HG02642 (cell line): ENCODE measurements around the gene SHANK2.

ENCODE experiments used
- ATAC-seq: cut with Tn5 transposase; IDR thresholded peaks from one replicate; pipeline ENCODE4 v1.9.1; 2021; ENCODE audit warnings: mild to moderate bottlenecking; ENCODE audit not compliant: unreplicated experiment, poor library complexity

SHANK2 gene

GRCh38 chr11:71252269-71252769 is at the start of gene SHANK2:
Gene SHANK2 (minus strand): TSS chr11:71252577. CDS start chr11:71147326, 105,251 bp downstream.
- no peak for ATAC-seq

DNA sequence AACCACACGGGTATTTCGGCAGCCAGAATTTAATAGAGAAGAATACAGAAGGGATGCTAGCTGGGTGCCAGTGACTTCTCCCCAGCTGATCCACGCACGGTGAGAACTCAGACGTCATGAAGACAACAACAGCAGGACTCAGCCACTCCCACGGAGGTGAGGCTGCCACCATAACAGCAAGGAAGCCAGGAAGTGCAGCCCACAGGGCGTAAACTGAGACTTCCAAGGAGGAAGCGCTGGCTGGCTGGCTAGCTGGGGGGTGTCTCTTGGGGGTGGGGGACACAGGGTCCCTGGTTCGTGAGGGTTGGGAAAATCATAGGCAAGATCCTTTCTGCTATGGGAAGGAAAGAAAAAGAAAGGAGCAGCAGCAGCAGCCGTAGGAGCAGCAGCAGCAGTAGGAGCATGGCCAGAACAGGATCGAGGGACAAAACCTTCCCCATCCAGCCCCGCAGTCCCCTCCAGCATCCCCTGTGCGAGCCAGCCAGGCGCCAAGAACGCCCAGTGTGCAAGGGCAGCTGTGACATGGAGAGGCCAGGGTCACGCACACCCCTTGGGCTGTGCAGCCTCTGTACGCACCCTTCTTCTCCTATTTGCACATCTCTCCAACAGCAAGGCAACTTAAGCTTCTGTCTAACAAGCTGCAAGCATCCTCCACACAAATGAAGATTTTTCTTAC is 49.6 kb upstream of the SHANK2 start:
- no peak for ATAC-seq

GRCh38 chr11:71301046-71301857 is 48.9 kb upstream of the SHANK2 start:
- no peak for ATAC-seq

DNA sequence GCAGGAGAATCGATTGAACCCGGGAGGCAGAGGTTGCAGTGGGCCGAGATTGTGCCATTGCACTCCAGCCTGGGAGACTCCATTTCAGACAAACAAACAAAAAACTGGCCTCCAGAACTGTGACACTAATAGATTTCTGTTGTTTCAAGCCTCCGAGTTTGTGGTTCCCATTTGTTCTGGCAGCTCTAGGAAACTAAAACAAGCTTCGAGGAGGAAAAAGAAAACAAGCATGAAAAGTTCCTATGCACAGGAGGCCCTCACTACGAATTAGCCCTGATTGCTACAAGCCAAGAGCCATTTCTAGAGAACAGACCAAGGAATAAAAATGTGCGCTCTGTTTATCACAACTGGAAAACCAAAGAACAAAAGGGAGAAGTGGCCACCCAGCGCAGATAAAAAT is 47.8 kb upstream of the SHANK2 start:
- no peak for ATAC-seq

DNA sequence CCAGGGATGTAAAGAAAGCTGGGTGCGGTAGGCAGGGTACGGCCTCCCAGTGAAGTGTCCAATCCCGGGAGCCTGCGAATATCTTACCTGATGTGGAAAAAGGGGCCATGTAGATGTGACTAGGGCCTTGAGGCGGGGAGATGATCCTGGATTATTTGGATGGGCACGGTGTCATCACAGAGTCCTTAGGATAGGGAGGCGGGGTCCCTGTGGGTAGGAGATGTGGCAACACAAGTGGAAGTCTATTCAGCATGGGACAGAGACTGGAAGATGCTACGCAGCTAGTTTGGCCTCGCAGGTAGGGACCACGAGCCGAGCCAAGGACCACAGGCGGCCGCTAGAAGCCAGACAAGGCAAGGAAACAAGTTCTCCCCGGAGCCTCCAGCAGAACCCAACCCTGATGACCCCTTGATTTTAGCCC is 46.4 kb upstream of the SHANK2 start:
- no peak for ATAC-seq

DNA sequence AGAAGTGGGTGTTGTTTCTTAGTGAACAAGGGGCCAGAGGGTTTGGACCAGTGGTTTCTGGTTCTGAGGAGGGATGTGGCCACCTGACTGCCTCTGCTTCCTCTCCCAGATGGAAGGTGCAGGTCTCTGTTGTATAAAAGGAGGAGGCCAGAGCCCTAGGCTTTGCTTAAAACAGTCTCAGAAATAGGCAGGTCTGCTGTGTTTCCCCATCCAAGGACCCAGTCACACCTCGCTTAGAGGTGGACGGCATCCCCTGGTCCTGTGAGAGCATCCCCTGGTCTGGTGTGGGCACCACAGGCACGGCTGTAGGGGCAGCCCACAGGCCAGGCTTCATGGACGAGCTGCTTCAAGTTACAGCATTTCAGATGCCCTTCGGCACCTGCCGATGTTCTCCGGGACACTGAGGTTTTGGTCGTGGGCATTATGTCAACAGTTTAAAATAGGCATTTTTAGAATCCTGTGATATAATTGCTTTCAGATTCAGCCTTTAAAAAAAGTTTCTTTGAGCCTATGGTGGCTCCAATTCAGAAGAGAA is 45.7 kb upstream of the SHANK2 start:
- no peak for ATAC-seq

DNA sequence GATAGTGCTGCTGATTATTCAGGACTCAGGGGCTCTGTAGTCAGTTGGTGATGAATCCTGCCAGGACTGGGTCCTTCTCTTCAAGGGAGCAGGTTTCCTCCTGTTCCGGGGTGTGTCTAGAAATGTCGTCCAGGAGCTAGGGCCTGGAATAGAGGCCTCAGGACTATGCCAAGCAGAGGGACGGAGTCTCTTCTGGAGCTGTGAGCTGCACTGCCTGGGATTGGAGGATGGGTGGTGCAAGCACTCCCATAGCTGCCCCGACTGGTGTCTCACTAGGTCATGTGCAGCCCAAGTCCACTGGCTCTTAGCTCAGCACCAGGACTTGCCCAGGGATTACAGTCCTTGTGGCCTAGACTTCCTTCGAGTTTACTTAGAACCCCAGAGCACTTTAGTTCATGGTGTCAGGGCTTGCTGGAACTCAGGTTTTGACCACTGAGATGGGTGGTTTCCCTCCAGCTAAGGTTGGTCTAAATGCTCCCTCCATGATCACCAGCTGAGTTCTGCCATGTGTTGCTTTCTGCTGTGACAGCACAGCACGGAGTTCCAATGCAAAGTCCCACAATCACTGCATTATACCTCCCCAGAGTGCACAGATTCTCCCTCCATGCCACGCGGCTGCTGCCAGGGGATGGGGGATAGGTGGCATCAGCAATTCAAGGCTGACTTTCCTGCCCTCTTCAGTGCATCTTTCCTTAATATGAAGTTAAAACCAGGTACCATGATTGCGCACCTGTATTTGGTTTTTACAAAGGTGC is 42.6 kb upstream of the SHANK2 start:
- no peak for ATAC-seq

GRCh38 chr11:71293961-71294782 is 41.8 kb upstream of the SHANK2 start:
- ATAC-seq: no peak

DNA sequence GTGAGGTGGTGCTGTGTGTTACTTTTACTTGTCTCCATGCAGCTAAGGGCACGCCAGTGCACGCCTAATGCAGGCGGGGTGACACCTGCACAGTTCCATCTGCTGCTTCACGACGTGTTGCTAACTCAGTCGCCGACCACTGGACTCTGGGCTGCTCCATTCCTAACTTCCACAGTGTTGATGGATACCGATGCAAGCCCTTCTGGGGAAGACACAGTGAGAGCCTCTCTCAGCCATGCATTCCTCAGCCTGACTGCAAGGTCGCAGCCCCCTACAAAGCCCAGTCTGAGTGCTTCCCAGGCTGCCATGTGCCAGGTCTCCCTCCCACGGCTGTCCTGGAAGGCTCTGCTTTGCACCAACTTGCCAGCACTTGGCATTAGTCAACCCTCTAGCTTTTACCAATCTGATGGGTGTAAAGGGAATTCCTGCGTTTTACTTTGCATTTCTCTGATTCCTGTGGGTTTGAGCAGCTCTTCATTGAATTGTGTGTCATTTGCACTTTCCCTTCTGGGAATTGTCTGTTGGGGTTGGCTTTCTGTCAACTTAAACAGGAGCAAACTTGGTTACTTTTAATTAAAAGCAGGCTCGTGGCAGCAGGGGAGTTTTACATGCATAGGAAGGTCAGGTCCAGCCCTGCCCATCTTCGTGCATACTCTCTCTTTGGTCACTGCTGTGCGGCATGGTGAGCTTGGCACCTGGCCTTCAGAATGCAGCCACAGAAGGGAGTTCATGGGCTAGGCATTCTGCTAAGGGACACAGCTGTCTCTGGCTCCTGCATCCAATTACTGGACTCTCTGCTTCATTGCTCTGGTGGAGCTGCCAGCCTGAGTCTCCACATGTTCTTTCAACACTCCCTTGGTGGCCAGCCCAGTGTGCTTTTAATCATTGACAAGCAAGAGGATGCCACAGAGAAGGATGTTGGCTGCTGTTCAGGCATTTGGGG is 34.6 kb upstream of the SHANK2 start:
- ATAC-seq: no peak

GRCh38 chr11:71285111-71285510 is 32.7 kb upstream of the SHANK2 start:
- ATAC-seq: no peak

DNA sequence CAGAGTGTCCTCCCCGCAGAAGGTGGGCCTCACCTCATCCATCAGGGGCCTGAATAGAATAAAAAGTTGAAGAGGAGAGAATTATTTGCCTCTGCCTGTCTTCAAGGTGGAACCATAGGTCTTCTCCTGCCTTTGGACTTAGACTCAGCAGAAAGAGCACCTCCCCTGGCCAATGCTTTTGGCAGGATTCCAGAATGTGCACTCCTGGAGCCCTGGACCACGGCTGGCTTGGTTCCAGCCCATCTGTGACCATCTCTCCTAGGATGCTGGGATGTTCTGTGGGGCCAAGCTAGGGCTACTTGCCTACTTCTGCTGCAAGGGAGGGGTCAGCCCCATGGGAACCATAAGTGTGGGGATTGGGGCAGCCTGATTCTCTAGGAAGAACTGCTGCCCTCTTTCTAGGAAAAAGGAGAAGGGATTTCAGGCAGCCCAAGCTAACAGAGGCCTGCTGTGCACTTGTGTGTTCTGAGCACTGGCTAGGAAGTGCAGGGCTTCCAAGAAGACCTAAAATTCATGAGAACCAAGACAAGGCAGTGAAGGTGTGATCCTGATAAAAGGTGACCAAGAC is 32.2 kb upstream of the SHANK2 start:
- ATAC-seq: no peak

- no peak for ATAC-seq
Observed at GRCh38 chr11:71283971-71284441, 31.6 kb upstream of the SHANK2 start.

GRCh38 chr11:71282581-71283351 is 30.4 kb upstream of the SHANK2 start:
- ATAC-seq: no peak

GRCh38 chr11:71281831-71282230 is 29.5 kb upstream of the SHANK2 start:
- ATAC-seq: no peak

DNA sequence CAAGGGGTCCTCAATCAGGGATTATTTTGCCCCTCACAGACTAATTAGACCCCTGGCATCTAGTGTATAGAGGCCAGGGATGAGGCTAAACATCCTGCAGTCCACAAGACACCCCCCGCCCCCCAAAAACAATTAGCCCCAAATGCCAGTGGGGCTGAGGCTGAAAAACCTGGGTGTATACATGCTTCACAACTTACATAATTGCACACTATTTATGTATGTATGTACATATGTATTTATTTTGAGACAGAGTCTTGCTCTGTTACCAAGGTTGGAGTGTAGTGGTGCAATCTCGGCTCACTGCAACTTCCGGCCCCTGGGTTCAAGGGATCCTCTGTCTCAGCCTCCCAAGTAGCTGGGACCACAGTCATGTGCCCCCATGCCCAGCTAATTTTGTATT is 28.8 kb upstream of the SHANK2 start:
- no peak for ATAC-seq

GRCh38 chr11:71279916-71280645 is 27.7 kb upstream of the SHANK2 start:
- no peak for ATAC-seq

DNA sequence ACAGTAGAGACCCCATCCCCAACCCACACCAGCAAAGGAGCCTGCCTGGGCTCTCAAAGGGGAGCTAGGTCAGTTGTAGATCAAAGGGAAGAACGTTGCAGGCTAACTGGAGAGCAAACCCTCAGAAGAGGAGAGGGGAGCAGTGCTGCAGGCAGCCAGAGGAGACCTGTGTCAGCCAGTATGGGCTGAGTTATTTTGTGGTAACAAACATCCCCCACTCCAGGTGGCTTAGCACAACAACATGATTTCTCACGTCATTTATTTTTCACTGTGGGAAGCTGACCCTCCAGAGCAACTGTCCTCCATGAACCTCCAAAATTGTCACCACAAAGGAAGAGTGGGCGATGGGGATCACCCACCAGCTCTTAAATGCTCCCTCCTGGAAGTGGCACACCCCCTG is 19.8 kb upstream of the SHANK2 start:
- no peak for ATAC-seq
